ENCODE data around the gene BMP8B.

The BMP8B gene

DNA sequence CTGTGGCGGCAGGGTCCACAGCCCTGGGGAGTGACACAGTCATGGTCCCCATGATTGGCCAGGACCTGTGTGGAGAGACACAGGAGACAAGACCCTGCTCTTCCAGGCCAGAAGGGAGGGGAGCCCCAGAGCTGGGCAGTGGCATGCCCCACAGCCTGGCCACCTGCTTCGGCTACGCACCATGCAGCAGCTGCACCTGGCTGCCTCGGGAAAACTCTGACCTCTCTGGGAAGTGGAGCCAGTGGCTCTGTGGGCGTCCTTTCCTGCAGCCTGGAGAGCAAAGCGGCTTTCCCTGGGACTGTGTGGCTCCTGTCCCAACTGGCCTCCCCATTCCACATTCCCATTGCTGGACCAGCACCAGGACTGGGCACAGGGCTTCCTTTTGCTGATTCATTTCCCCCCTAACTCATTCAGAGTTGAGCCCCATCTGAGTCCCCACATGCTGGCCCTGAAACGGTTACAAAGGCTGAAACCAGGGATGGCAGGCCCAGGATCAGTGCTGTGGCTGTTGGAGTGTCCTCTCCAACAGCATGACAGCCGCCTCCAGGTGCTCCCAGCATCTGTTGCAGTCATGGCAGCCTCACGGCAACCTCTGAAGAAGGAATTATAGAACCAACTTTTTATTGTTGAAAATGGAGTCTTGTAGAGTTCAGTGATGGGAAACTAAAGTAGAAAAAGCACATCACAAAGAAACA is 32.6 kb downstream of the BMP8B start:
- no peak for DNase-seq

GRCh38 chr1:39754906-39755504 is 33.7 kb downstream of the BMP8B start:
- DNase-seq = no peak

DNA sequence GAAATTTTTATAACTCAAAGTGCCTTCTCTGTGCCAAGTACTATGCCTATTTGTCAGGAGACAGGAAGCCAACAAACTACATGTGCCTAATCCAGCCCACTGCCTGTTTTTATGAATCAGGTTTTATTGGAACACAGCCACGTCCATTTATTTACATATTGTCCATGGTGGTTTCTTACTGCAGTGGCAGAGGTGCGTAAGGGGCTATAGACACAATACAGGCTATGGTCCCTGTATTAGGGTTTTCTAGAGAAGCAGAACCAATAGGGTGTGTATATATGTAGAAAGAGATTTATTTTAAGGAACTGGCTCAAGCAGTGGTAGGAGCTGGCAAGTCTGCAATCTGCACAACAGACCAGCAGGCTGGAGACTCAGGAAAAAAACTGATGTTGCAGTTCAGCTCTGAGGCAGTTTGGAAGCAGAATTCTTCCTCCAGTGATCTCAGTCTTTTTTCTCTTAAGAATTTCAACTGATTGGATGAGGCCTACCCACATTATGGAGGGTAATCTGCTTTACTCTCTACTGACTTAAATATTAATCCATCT is 34.6 kb downstream of the BMP8B start:
- no peak for DNase-seq

DNA sequence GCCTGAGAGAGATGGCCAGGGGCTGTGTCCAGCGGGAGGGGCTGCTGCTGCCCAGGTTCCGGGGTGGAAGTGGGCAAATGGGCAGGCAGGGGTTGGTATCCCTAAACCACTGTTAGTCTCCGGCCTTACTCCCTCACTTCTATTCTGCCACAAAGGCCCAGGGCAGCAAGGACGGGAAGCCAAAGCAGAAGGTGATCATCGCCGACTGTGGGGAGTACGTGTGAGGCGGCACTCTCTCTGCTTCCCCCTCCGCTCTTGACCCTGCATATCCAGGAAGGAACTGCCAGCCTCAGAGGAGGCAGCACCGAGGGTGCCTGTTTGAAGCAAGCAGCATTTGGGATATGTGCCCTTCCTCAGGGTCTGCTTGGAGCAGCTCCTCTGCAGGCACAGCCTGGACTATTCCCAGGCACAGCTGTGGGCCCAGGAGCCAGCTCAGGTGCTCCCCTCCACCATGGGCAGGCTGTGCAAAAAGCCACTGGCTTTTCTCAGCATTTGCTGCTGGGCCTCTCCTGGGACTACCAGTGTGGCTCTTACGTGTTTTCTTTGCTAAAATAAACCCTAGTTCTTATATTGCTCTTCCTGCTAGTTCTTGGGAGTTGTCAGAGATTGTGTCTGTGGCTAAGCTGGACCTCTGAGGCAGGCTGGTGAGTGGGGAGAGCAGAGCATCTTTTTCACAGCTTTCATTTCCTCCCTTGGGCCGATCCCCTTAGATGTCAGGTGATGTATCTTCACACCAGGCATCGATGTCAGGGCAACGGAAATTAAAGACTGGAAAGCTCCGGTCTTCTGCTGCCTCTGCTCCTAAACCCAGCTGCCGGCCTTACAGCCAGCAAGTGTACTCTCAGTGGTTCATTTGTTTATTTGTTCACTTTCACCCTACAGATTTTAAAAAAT is 35.3 kb downstream of the BMP8B start:
- DNase-seq = no peak

GRCh38 chr1:39752703-39753102 is 36.0 kb downstream of the BMP8B start:
- DNase-seq = no peak

DNA sequence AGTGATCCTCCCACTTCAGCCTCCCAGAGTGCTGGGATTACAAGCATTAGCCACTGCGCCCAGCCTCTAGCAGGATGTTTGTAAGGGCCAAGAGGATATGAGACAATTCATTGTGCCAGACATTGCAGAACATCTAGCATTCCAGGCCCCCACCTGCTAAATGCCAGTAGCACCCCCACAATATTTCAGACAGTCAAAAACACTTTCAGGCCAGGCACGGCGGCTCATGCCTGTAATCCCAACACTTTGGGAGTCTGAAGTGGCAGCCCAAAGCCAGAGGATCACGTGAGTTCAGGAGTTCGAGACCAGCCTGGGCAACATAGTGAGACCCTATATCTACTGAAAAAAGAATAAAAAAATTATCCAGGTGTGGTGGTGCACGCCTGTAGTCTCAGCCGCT is 37.1 kb downstream of the BMP8B start:
- no peak for DNase-seq

- no peak for DNase-seq
These were observed 43.5 kb downstream of the BMP8B start for GRCh38 chr1:39745016-39745670.

- peak; percentile 94 to 95 for DNase-seq
These were observed 49.9 kb downstream of the BMP8B start, which contains the start of gene PPIE for GRCh38 chr1:39738622-39739366. PPIE (plus strand) TSS chr1:39738882; CDS start chr1:39738901, 19 bp downstream.

DNA sequence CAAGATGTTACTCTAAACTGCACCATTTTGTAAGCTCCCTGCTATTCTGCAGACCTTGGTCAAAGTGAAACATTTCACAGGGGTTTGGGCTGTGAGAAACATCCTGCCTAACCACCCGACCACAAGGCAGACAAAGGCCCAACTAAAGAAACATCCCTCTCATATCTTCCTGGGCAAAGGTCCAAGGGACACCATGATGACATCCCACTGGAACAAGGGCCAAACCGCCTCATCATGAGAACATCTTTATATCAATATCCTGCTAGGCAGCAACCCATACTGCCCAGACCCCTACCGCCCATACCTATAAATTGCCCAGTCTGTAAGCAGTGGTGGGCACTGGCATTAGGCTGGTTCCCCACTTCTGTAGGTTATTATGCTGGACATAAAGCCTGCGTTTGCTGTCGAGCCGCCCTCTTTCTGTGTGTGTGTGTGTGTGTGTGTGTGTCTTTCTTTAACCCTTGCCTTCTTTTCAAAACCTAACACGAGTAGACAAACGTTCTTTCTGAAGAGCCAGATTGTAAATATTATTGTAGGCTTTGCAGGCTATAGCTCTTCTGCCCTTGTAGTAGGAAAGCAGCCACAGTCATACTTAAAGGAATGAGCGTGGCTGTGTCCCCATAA is 51.0 kb downstream of the BMP8B start:
- DNase-seq = no peak

DNA sequence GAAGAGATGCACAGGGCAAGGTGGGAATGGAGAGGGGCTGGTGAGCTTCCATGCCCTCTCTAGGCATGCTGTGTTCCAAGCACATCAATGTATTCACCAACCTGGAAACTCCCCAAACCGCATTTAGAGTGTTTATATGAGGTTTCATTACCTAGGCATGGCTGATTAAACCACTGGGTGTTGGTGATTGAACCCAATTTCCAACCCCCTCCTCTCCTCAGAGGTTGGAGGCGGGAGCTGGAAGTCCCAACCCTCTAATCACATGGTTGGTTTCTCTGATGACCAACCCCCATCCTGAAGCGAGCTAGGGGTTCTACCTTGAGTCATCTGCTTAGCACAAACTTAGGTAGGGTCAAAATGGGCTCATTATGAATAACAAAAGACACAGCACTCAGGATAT is 52.9 kb downstream of the BMP8B start:
- DNase-seq = no peak

- no peak for DNase-seq
These were observed 55.5 kb downstream of the BMP8B start for GRCh38 chr1:39733161-39733560.

- no peak for DNase-seq
These were observed 55.9 kb downstream of the BMP8B start for GRCh38 chr1:39732730-39733129.

DNA sequence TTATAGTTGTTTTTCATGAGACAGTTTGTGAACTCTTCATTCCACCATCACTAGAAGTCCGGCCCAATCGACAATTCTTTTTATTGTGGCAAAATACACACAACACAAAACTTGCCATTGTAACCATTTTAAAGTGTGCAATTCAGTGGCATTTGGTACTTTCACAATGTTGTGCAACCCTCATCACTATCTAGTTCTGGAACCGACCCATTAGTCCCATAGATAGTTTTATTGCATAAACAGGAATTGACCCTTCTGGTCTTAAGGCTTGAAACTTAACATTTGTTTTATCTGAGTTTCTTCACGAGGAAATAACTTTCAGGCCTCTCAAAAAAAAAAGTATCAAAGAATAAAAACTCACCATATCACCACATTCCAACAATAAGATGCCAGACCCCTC is 58.8 kb downstream of the BMP8B start:
- no peak for DNase-seq

DNA sequence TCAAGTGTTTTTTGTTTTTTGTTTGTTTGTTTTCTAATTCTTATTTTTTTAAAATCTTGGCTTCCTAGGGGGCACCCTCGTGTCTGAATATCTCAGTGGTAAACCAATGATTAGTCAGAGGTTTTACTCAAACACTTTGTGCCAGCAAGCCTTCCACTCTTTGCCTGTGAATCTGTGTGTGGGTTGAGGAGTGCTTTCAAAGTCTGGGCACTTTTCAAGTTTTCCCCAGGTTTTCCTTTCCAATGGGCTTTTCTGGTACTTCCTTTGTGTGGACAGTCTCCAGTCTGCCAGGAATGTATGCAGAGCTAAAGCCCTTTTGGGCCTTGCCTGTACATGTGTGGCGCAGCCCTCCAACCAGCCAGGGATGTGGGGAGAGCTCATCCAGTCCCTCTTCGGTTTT is 59.6 kb downstream of the BMP8B start:
- DNase-seq = no peak

- no peak for DNase-seq
These were observed 60.7 kb downstream of the BMP8B start for GRCh38 chr1:39727932-39728317.

- DNase-seq = no peak
These were observed 61.3 kb downstream of the BMP8B start for GRCh38 chr1:39727221-39727931.

DNA sequence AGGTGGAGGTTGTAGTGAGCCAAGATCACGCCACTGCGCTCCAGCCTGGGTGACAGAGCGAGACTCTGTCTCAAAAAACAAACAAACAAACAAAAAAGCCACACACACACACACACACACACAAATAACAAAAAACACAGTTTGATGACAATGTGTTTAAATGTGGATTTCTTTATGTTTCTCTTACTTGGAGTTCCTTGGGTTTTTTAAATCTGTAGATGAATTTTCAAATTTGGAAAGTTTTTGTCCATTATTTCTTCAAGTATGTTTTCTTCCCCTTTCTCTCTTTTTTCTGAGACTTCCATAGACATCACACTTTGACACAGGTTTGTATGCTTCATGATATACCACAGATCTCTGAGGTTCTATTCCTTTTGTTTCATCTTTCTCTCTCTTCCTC is 62.1 kb downstream of the BMP8B start:
- DNase-seq = no peak

DNA sequence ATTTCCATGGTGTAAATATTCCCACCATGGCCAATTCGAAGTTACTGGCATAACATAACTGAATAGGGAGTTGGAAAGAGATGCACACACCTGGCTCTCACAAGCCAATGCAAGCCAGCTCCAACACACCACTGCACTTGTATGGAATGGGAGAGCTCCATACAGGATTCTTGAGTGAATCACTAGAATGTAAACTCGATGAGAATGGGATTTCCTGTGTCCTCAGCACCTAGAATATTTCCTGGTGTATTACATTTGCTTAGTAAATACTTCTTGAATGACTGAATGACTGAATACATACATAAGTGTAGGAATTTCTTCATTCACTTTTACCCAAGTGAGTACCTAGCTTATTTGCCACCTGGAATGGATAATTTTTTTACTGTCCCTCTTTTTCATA is 66.2 kb downstream of the BMP8B start:
- no peak for DNase-seq

GRCh38 chr1:39721664-39722063 is 67.0 kb downstream of the BMP8B start:
- DNase-seq = no peak

DNA sequence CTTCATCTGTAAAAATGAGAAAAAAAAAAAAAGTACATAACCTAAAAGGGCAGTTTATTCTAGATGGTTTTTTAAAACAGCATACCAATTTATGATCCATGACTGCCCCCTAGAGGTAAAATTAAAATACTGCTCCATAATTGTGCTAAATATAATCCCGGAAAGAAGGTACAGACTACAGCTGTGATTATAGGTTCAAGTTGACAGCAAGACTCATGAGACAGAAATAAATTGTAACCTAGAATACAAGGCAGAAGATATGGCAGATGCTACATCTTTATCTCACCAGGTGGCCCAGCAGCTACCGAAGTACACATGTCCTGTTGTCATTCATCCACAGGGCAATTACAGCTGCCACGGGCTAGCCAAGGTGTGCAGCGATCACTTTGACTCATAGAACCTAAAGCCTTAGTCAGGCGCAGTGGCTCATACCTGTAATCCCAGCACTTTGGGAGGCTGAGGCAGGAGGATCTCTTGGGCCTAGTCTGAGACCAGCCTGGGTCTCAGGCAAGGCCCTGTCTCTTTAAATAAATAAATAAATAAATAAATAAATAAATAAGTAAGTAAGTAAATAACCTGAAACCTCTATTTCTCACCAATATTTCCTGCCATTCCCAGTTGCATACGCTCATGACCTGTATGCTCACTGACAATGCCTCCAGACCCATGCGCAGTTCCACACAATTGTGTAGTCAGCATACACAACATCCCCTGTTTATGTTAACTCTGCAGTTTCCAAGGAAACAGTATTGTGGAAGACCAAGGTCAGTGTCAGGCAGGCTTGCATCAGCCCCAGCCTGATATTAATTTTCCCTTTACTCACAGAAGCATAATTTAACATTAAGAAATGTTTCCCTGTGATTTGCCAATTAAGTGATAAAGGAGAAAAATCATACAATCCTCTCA is 68.3 kb downstream of the BMP8B start:
- DNase-seq = peak in 1 of 2 donors; percentile 83
